Lung (tissue), 16 donors: ENCODE measurements around the gene TPST2. TPM values are rescaled to one million over a fixed set of nuclear protein-coding genes. Genes with fewer than 3 reads are reported as not detected.
A peak's percentile ranks its signal among the peaks of the same experiment; 100 is the strongest.

Source experiments
- ATAC-seq: fragments of 200-7000 bp; cut with Tn5 transposase; one replicate; pipeline ENCODE4 v1.9.1; 2020; ENCODE audit warnings: moderate number of reproducible peaks; ENCODE audit not compliant: insufficient read depth, low FRiP score
- DNase-seq, 3 donors: peaks; one replicate each; pipeline ENCODE4 v3.0.0-alpha.2; 2013 to 2017
- H3K27ac ChIP-seq, 2 donors: one replicate each; pipeline ENCODE4 v1.5.1; 2013; ENCODE audit warnings: mild to moderate bottlenecking in 2 of 2, moderate library complexity in 2 of 2, control low read depth in 1 of 2, inconsistent platforms in 1 of 2, low read depth in 1 of 2, low read length in 1 of 2
- H3K27me3 ChIP-seq, 3 donors: one replicate each; pipeline ENCODE4 v1.5.1; 2013; ENCODE audit warnings: low read length in 2 of 3; ENCODE audit not compliant: control insufficient read depth in 3 of 3, insufficient read depth in 3 of 3
- H3K36me3 ChIP-seq, 4 donors: one replicate each; pipeline ENCODE4 v1.5.1; 2013; ENCODE audit warnings: low read length in 4 of 4, mild to moderate bottlenecking in 1 of 4, moderate library complexity in 1 of 4; ENCODE audit not compliant: control insufficient read depth in 4 of 4, insufficient read depth in 4 of 4
- H3K4me1 ChIP-seq, 5 donors: one replicate each; pipeline ENCODE4 v1.5.1; 2013; ENCODE audit warnings: low read length in 5 of 5, mild to moderate bottlenecking in 2 of 5, moderate library complexity in 1 of 5; ENCODE audit not compliant: control insufficient read depth in 5 of 5, insufficient read depth in 5 of 5
- H3K4me3 ChIP-seq: one replicate; pipeline ENCODE4 v1.5.1; 2013; ENCODE audit warnings: mild to moderate bottlenecking, control low read depth, moderate library complexity
- H3K9ac ChIP-seq, 2 donors: one replicate each; pipeline ENCODE4 v1.5.1; 2013; ENCODE audit warnings: low read length in 2 of 2, control low read depth in 1 of 2; ENCODE audit not compliant: insufficient read depth in 1 of 2
- H3K9me3 ChIP-seq, 4 donors: one replicate each; pipeline ENCODE4 v1.5.1; 2013; ENCODE audit warnings: low read length in 3 of 4, mild to moderate bottlenecking in 1 of 4, moderate library complexity in 1 of 4; ENCODE audit not compliant: control insufficient read depth in 4 of 4, insufficient read depth in 3 of 4
- CTCF ChIP-seq: IDR thresholded peaks from 2 replicates; pipeline ENCODE4 v1.5.1; 2012; ENCODE audit warnings: mild to moderate bottlenecking; ENCODE audit errors: control extremely low read depth, extremely low read depth
- WGBS, 2 donors: extraction: QIAGEN DNeasy Blood & Tissue Kit; methylation state at CpG; one replicate each; pipeline ENCODE4 v1.1.7; 2013; 5-methylcytosine and 5-hydroxymethylcytosine counted together
- long read RNA-seq, 5 donors: transcript quantifications; one replicate each; lab custom pipeline, GENCODE V29; 2026
- polyA plus RNA-seq, 2 donors: library from polyadenylated mRNA; stranded (reverse); fragments of 200-250 nt; gene quantifications; one replicate each; pipeline ENCODE4 v1.2.1, GENCODE V29; 2013
- total RNA-seq, 2 donors: library from RNA; depleted of rRNA in 1 of 2; stranded (reverse); fragments of >200 nt in 1 of 2; gene quantifications; one replicate each; pipeline ENCODE4 v1.2.1, GENCODE V29; 2014 to 2021
- donor health status: control.
- donor health status: control.
- donor health status: Bipolar disorder and iron deficiency.
- donor health status: healthy.
- donor health status: DM: yes; HTN: yes; CAD: no.

The TPST2 gene
- total RNA-seq: 10 to 100 TPM; 47.6 to 72.3 TPM
- 10 to 100 TPM; 32.6 to 72.2 TPM for polyA plus RNA-seq
- long read RNA-seq, donor 1, full-length matches to known transcripts: 14 of 19 reads
- long read RNA-seq, donor 1, partial matches to known transcripts: 5 of 19 reads
- long read RNA-seq, donor 1, other reads (novel, unspliced or antisense): 0 of 19 reads
- long read RNA-seq, donor 2, full-length matches to known transcripts: 4 of 4 reads
- long read RNA-seq, donor 2, partial matches to known transcripts: 0 of 4 reads
- long read RNA-seq, donor 2, other reads (novel, unspliced or antisense): 0 of 4 reads
- long read RNA-seq, donor 3, full-length matches to known transcripts: 3 of 3 reads
- long read RNA-seq, donor 3, partial matches to known transcripts: 0 of 3 reads
- long read RNA-seq, donor 3, other reads (novel, unspliced or antisense): 0 of 3 reads
- long read RNA-seq, donor 4, full-length matches to known transcripts: 4 of 4 reads
- long read RNA-seq, donor 4, partial matches to known transcripts: 0 of 4 reads
- long read RNA-seq, donor 4, other reads (novel, unspliced or antisense): 0 of 4 reads
- long read RNA-seq, donor 5, full-length matches to known transcripts: 14 of 32 reads
- long read RNA-seq, donor 5, partial matches to known transcripts: 18 of 32 reads
- long read RNA-seq, donor 5, other reads (novel, unspliced or antisense): 0 of 32 reads

GRCh38 chr22:26589845-26590736, at the start of gene TPST2:
Gene TPST2 (minus strand): TSS chr22:26590132. CDS start chr22:26541630, 48,502 bp downstream.
- Histone ChIP-seq H3K4me1 (peaks cover 0 to 9% (median 4%) of the 10 kb centered on the region in 5 donors), H3K27ac (peak within 1 kb of the TSS; percentile 90 to 91), H3K36me3 (no peaks in the 10 kb centered on the region), H3K27me3 (peaks cover 0 to 3% (median 0%) of the 10 kb centered on the region in 3 donors), H3K9me3 (no peaks in the 10 kb centered on the region), H3K9ac (peak within 1 kb of the TSS in 1 of 2 donors; percentile 63), H3K4me3 (peak within 1 kb of the TSS; percentile 83)
- TF ChIP-seq CTCF: no peak
- ATAC-seq: peak; percentile 90
- peak; percentile 87 to 89 (median 87) for DNase-seq
- WGBS, 2 donors: 1% methylated on average over 44 to 72 of the region's 72 CpGs

GRCh38 chr22:26636296-26636695, 46.4 kb upstream of the TPST2 start:
- no peaks in the 10 kb centered on the region for H3K27me3 ChIP-seq
- ATAC-seq: no peak
- no peak for TF ChIP-seq CTCF
- no peak overlapping the region for H3K4me3 ChIP-seq
- peaks cover 0 to 3% (median 0%) of the 10 kb centered on the region in 5 donors for H3K4me1 ChIP-seq
- H3K27ac ChIP-seq: no peak overlapping the region
- DNase-seq: no peak
- no peak overlapping the region for H3K9ac ChIP-seq
- no peaks in the 10 kb centered on the region for H3K36me3 ChIP-seq
- no peaks in the 10 kb centered on the region for H3K9me3 ChIP-seq
- 53 to 73% methylated on average over 1 of the region's 1 CpG for WGBS, 2 donors

- Histone ChIP-seq H3K4me1 (peaks cover 0 to 5% (median 0%) of the 10 kb centered on the region in 5 donors), H3K27me3 (no peaks in the 10 kb centered on the region), H3K27ac (no peak overlapping the region), H3K4me3 (no peak overlapping the region), H3K9ac (no peak overlapping the region), H3K36me3 (no peaks in the 10 kb centered on the region), H3K9me3 (peaks cover 0 to 2% (median 0%) of the 10 kb centered on the region in 4 donors)
- no peak for TF ChIP-seq CTCF
- 83 to 90% methylated on average over 2 of the region's 2 CpGs for WGBS, 2 donors
- ATAC-seq (no peak), DNase-seq (no peak)
Measured at GRCh38 chr22:26635117-26635516, 45.2 kb upstream of the TPST2 start.
